ENCODE measurements around the gene RBM47. TPM values are rescaled to one million over a fixed set of nuclear protein-coding genes. Genes with fewer than 3 reads are reported as not detected.
A peak's percentile ranks its signal among the peaks of the same experiment; 100 is the strongest.

The RBM47 gene
- total and polyA plus RNA-seq, 2 experiments from 2014 or later, result 35.6 to 139 TPM

DNA sequence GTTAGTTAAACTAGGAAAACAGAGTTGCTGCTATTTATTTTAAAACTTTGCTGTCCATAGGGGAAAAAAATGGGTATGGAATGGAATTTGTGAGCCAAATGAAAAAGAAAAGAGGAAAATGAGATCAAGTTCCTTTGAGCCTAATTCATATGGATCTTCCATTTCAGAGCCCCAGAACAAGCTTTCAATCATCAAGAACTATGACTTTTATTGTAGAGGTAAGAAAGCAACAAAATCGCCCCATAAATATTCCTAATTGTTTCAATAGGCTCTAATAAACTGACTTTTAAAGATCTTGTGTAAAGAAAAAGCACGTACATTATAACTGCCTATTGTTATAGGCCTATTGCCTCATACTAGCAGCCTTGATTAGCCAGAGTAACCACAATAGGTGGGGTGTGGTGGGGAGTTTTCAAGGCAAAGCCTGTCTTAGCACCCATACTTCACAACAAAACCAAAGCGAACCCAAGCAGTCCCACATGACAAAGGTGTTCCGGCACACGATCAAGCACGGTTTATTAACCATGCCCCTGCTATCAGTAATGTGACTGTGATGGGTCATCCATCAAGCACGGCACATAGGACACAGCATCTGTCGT is 44.4 kb downstream of the RBM47 start:
- Histone ChIP-seq H3F3A (replicated peaks; ENCODE audit: low read depth) (no peaks in the 10 kb centered on the region; the same call in 1 of the 2 replicates), H3K4me2 (no peak overlapping the region), H3K9me2 (ENCODE audit: insufficient read depth) (no peaks in the 10 kb centered on the region), H3K27ac (ENCODE audit: low read depth) (0 out of 2 replicates have a peak overlapping the region, but pooled peaks have one; percentile 80), H3K4me3 (no peak overlapping the region), H4K20me1 (replicated peaks; ENCODE audit: insufficient read depth) (peaks cover 20% of the 10 kb centered on the region), H3K36me3 (ENCODE audit: insufficient read depth) (no peaks in the 10 kb centered on the region), H2AFZ (no peak overlapping the region), H3K79me2 (replicated peaks; ENCODE audit: insufficient read depth) (peaks cover 98% of the 10 kb centered on the region), H3K4me1 (ENCODE audit: insufficient read depth) (peaks cover 42% of the 10 kb centered on the region), H3K27me3 (ENCODE audit: insufficient read depth) (no peaks in the 10 kb centered on the region)
- peak overlapping the region; percentile 45; the same call in 1 of the 2 replicates for H3K27ac Mint-ChIP-seq
- H3K4me3 Mint-ChIP-seq, result no peak overlapping the region
- peaks cover 38% of the 10 kb centered on the region for H3K36me3 Mint-ChIP-seq (ENCODE audit: low read depth)
- ATAC-seq, result no peak
- H3K9me3 Mint-ChIP-seq, result no peaks in the 10 kb centered on the region; the same call in 2 of the 3 replicates
- DNase-seq (ENCODE audit: low spot score), result no peak
- no peak for TF ChIP-seq EZH2 (IDR thresholded peaks at IDR 0.05; ENCODE audit: low read depth, unreplicated experiment)
- TF ChIP-seq, protein P1, sequence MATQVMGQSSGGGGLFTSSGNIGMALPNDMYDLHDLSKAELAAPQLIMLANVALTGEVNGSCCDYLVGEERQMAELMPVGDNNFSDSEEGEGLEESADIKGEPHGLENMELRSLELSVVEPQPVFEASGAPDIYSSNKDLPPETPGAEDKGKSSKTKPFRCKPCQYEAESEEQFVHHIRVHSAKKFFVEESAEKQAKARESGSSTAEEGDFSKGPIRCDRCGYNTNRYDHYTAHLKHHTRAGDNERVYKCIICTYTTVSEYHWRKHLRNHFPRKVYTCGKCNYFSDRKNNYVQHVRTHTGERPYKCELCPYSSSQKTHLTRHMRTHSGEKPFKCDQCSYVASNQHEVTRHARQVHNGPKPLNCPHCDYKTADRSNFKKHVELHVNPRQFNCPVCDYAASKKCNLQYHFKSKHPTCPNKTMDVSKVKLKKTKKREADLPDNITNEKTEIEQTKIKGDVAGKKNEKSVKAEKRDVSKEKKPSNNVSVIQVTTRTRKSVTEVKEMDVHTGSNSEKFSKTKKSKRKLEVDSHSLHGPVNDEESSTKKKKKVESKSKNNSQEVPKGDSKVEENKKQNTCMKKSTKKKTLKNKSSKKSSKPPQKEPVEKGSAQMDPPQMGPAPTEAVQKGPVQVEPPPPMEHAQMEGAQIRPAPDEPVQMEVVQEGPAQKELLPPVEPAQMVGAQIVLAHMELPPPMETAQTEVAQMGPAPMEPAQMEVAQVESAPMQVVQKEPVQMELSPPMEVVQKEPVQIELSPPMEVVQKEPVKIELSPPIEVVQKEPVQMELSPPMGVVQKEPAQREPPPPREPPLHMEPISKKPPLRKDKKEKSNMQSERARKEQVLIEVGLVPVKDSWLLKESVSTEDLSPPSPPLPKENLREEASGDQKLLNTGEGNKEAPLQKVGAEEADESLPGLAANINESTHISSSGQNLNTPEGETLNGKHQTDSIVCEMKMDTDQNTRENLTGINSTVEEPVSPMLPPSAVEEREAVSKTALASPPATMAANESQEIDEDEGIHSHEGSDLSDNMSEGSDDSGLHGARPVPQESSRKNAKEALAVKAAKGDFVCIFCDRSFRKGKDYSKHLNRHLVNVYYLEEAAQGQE (IDR thresholded peaks at IDR 0.05; ENCODE audit: unreplicated experiment), result no peak
- TF ChIP-seq, protein P2, sequence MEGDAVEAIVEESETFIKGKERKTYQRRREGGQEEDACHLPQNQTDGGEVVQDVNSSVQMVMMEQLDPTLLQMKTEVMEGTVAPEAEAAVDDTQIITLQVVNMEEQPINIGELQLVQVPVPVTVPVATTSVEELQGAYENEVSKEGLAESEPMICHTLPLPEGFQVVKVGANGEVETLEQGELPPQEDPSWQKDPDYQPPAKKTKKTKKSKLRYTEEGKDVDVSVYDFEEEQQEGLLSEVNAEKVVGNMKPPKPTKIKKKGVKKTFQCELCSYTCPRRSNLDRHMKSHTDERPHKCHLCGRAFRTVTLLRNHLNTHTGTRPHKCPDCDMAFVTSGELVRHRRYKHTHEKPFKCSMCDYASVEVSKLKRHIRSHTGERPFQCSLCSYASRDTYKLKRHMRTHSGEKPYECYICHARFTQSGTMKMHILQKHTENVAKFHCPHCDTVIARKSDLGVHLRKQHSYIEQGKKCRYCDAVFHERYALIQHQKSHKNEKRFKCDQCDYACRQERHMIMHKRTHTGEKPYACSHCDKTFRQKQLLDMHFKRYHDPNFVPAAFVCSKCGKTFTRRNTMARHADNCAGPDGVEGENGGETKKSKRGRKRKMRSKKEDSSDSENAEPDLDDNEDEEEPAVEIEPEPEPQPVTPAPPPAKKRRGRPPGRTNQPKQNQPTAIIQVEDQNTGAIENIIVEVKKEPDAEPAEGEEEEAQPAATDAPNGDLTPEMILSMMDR (conservative IDR thresholded peaks at IDR 0.05; ENCODE audit: low read depth in 2 of 2), result no peak
- TF ChIP-seq, protein P3, sequence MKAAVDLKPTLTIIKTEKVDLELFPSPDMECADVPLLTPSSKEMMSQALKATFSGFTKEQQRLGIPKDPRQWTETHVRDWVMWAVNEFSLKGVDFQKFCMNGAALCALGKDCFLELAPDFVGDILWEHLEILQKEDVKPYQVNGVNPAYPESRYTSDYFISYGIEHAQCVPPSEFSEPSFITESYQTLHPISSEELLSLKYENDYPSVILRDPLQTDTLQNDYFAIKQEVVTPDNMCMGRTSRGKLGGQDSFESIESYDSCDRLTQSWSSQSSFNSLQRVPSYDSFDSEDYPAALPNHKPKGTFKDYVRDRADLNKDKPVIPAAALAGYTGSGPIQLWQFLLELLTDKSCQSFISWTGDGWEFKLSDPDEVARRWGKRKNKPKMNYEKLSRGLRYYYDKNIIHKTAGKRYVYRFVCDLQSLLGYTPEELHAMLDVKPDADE (IDR thresholded peaks at IDR 0.05), result no peak
- TF ChIP-seq EZH2phosphoT487 (IDR thresholded peaks at IDR 0.05; ENCODE audit: unreplicated experiment), result no peak
- peaks cover 7% of the 10 kb centered on the region for H3K27me3 Mint-ChIP-seq (ENCODE audit: insufficient read depth, low read depth, poor library complexity)
- H3K4me1 Mint-ChIP-seq, result peaks cover 60% of the 10 kb centered on the region

DNA sequence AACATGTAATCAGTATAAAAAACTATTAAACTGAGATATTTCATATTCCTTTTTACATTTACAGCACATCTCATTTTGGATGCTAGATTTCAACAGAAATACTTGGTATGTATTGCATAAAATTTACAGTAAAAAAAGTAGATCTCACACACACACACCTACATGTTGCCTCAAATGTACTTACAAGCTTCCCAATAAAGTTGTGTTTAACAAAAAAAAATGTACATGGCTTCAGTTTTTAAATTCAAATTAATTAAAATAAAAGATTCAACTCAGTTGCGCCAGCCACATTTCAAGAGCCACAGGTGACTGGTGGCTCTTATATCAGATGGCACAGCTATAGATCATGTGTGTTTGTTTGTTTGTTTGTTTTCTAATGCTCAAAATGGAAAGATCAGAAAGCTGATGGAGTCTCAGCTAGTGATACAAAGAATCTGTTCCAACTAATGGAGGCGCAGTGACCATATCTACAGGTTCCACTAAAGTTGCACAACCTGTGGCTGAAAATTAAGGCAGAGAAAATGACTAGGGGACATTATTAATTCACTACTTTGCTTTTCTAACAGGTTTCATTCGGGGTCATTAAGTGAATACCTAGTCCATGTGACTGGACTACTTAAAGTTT is 45.0 kb downstream of the RBM47 start:
- Mint-ChIP-seq H3K27me3 (ENCODE audit: insufficient read depth, low read depth, poor library complexity) (peaks cover 7% of the 10 kb centered on the region), H3K36me3 (ENCODE audit: low read depth) (peaks cover 31% of the 10 kb centered on the region), H3K9me3 (no peaks in the 10 kb centered on the region; the same call in 2 of the 3 replicates), H3K4me1 (peaks cover 60% of the 10 kb centered on the region), H3K4me3 (no peak overlapping the region), H3K27ac (peak overlapping the region; percentile 28; the same call in 1 of the 2 replicates)
- Histone ChIP-seq H2AFZ (no peak overlapping the region), H3K4me1 (ENCODE audit: insufficient read depth) (peaks cover 42% of the 10 kb centered on the region), H3K27ac (ENCODE audit: low read depth) (no peak overlapping the region), H3K4me3 (no peak overlapping the region), H4K20me1 (replicated peaks; ENCODE audit: insufficient read depth) (peaks cover 18% of the 10 kb centered on the region), H3K27me3 (ENCODE audit: insufficient read depth) (no peaks in the 10 kb centered on the region), H3K79me2 (replicated peaks; ENCODE audit: insufficient read depth) (peaks cover 98% of the 10 kb centered on the region), H3K4me2 (no peak overlapping the region), H3K9me2 (ENCODE audit: insufficient read depth) (no peaks in the 10 kb centered on the region), H3F3A (replicated peaks; ENCODE audit: low read depth) (no peaks in the 10 kb centered on the region; the same call in 1 of the 2 replicates), H3K36me3 (ENCODE audit: insufficient read depth) (no peaks in the 10 kb centered on the region)
- no peak for DNase-seq (ENCODE audit: low spot score)
- ATAC-seq, result no peak
- TF ChIP-seq ZNF462 (CRISPR knock-in tag; IDR thresholded peaks at IDR 0.05) (no peak), STAT1 (IDR thresholded peaks at IDR 0.05; ENCODE audit: unreplicated experiment) (no peak)

Data from GM23338 (cell line).